Loucy (cell line): ENCODE results near the gene NDUFS7.

Experiments used
- CTCF ChIP-seq: fragments of 200-600 bp; sonication (generic); conservative IDR thresholded peaks from 2 replicates; pipeline ENCODE4 v1.5.1; 2014; ENCODE audit warnings: mild to moderate bottlenecking, antibody characterized with exemption, low read length
- EZH2phosphoT487 ChIP-seq: fragments of 200-600 bp; IDR thresholded peaks from 2 replicates; pipeline ENCODE4 v1.6.1; 2018; ENCODE audit warnings: antibody characterized with exemption, mild to moderate bottlenecking, moderate library complexity, borderline replicate concordance

- TF ChIP-seq CTCF (no peak), EZH2phosphoT487 (no peak)
Measured at GRCh38 chr19:1417145-1417544, 33.4 kb downstream of the NDUFS7 start.
